BLaER1 (cell line): ENCODE results near the gene PBXIP1.

Experiments used
- H3K27ac ChIP-seq: shearing (Covaris generic); formaldehyde crosslinking; 2 replicates; pipeline ENCODE4 v1.8.1; 2022
- H3K27me3 ChIP-seq: shearing (Covaris generic); formaldehyde crosslinking; 2 replicates; pipeline ENCODE4 v1.8.1; 2022
- H3K36me3 ChIP-seq: shearing (Covaris generic); formaldehyde crosslinking; 2 replicates; pipeline ENCODE4 v1.8.1; 2022
- H3K4me1 ChIP-seq: shearing (Covaris generic); formaldehyde crosslinking; 2 replicates; pipeline ENCODE4 v1.8.1; 2022
- H3K4me2 ChIP-seq: shearing (Covaris generic); formaldehyde crosslinking; 2 replicates; pipeline ENCODE4 v1.8.1; 2022
- H3K4me3 ChIP-seq: shearing (Covaris generic); formaldehyde crosslinking; 2 replicates; pipeline ENCODE4 v1.8.1; 2022
- H3K9ac ChIP-seq: shearing (Covaris generic); formaldehyde crosslinking; 2 replicates; pipeline ENCODE4 v1.8.1; 2022
- H3K9me3 ChIP-seq: shearing (Covaris generic); formaldehyde crosslinking; 2 replicates; pipeline ENCODE4 v1.8.1; 2022
- H4K20me1 ChIP-seq: shearing (Covaris generic); formaldehyde crosslinking; 2 replicates; pipeline ENCODE4 v1.8.1; 2022
- Cebpa-rat ChIP-seq: shearing (Covaris generic); IDR thresholded peaks from 2 replicates; pipeline ENCODE4 v1.8.1; 2022

The PBXIP1 gene

GRCh38 chr1:154940213-154940560 lies 15.7 kb downstream of the PBXIP1 start:
- Histone ChIP-seq H3K4me1 (peaks cover 89% of the 10 kb centered on the region), H4K20me1 (peaks cover 4% of the 10 kb centered on the region; the same call in 1 of the 2 replicates), H3K27me3 (no peaks in the 10 kb centered on the region), H3K4me2 (peak overlapping the region; percentile 88), H3K4me3 (no peak overlapping the region), H3K9me3 (no peaks in the 10 kb centered on the region), H3K36me3 (peaks cover 7% of the 10 kb centered on the region), H3K9ac (no peak overlapping the region), H3K27ac (peak overlapping the region; percentile 86)
- no peak for TF ChIP-seq Cebpa-rat

GRCh38 chr1:154938604-154939399 lies 17.1 kb downstream of the PBXIP1 start:
- H3K4me3 ChIP-seq: no peak overlapping the region
- no peaks in the 10 kb centered on the region for H4K20me1 ChIP-seq
- no peaks in the 10 kb centered on the region for H3K9me3 ChIP-seq
- no peak for TF ChIP-seq Cebpa-rat
- peak overlapping the region; percentile 88 for H3K4me2 ChIP-seq
- peaks cover 83% of the 10 kb centered on the region for H3K4me1 ChIP-seq
- no peaks in the 10 kb centered on the region for H3K36me3 ChIP-seq
- peak overlapping the region; percentile 98 for H3K27ac ChIP-seq
- H3K9ac ChIP-seq: 0 out of 2 replicates have a peak overlapping the region, but pooled peaks have one; percentile 94
- no peaks in the 10 kb centered on the region for H3K27me3 ChIP-seq

- Histone ChIP-seq H4K20me1 (no peaks in the 10 kb centered on the region), H3K9ac (peak overlapping the region; percentile 94), H3K4me1 (peaks cover 75% of the 10 kb centered on the region), H3K9me3 (no peaks in the 10 kb centered on the region), H3K27ac (peak overlapping the region; percentile 98), H3K27me3 (no peaks in the 10 kb centered on the region), H3K4me3 (peak overlapping the region; percentile 76), H3K36me3 (no peaks in the 10 kb centered on the region), H3K4me2 (peak overlapping the region; percentile 88)
- no peak for TF ChIP-seq Cebpa-rat
Observed at GRCh38 chr1:154937988-154938386, 17.9 kb downstream of the PBXIP1 start.

GRCh38 chr1:154937085-154937987 lies 18.6 kb downstream of the PBXIP1 start:
- peak overlapping the region; percentile 88 for H3K4me2 ChIP-seq
- H4K20me1 ChIP-seq: no peaks in the 10 kb centered on the region
- H3K9ac ChIP-seq: peak overlapping the region; percentile 94
- H3K4me3 ChIP-seq: peak overlapping the region; percentile 76
- no peaks in the 10 kb centered on the region for H3K9me3 ChIP-seq
- H3K36me3 ChIP-seq: peaks cover 3% of the 10 kb centered on the region
- H3K4me1 ChIP-seq: peaks cover 68% of the 10 kb centered on the region
- H3K27me3 ChIP-seq: no peaks in the 10 kb centered on the region
- H3K27ac ChIP-seq: peak overlapping the region; percentile 98
- no peak for TF ChIP-seq Cebpa-rat

- H3K4me3 ChIP-seq: peak within 1 kb of the TSS; percentile 76
- no peaks in the 10 kb centered on the region for H3K27me3 ChIP-seq
- peak within 1 kb of the TSS; percentile 88 for H3K4me2 ChIP-seq
- H3K4me1 ChIP-seq: peaks cover 61% of the 10 kb centered on the region
- peak within 1 kb of the TSS; percentile 98 for H3K27ac ChIP-seq
- TF ChIP-seq Cebpa-rat: no peak
- no peaks in the 10 kb centered on the region for H3K9me3 ChIP-seq
- peaks cover 10% of the 10 kb centered on the region for H3K36me3 ChIP-seq
- H3K9ac ChIP-seq: peak within 1 kb of the TSS; percentile 94
- no peaks in the 10 kb centered on the region for H4K20me1 ChIP-seq
Observed at GRCh38 chr1:154936555-154937084, 19.3 kb downstream of the PBXIP1 start, which contains the start of gene PMVK. Gene PMVK, minus strand, starts transcription at chr1:154936719. Its CDS starts 34 bp downstream, at chr1:154936685.

GRCh38 chr1:154935749-154936554 lies 19.9 kb downstream of the PBXIP1 start:
- Histone ChIP-seq H3K4me3 (peak overlapping the region; percentile 76), H4K20me1 (no peaks in the 10 kb centered on the region), H3K4me1 (peaks cover 54% of the 10 kb centered on the region), H3K27ac (peak overlapping the region; percentile 98), H3K27me3 (no peaks in the 10 kb centered on the region), H3K9ac (peak overlapping the region; percentile 94), H3K36me3 (peaks cover 16% of the 10 kb centered on the region), H3K4me2 (peak overlapping the region; percentile 88), H3K9me3 (no peaks in the 10 kb centered on the region)
- no peak for TF ChIP-seq Cebpa-rat

- no peak overlapping the region for H3K9ac ChIP-seq
- H3K36me3 ChIP-seq: peaks cover 29% of the 10 kb centered on the region
- no peak overlapping the region for H3K4me2 ChIP-seq
- no peaks in the 10 kb centered on the region for H3K9me3 ChIP-seq
- peaks cover 39% of the 10 kb centered on the region for H3K4me1 ChIP-seq
- no peak overlapping the region for H3K27ac ChIP-seq
- no peaks in the 10 kb centered on the region for H3K27me3 ChIP-seq
- no peaks in the 10 kb centered on the region for H4K20me1 ChIP-seq
- H3K4me3 ChIP-seq: no peak overlapping the region
- TF ChIP-seq Cebpa-rat: no peak
Observed at GRCh38 chr1:154934358-154934948, 21.4 kb downstream of the PBXIP1 start.

- no peak for TF ChIP-seq Cebpa-rat
- H3K9me3 ChIP-seq: no peaks in the 10 kb centered on the region
- peaks cover 20% of the 10 kb centered on the region for H3K4me1 ChIP-seq
- H3K4me3 ChIP-seq: no peak overlapping the region
- no peak overlapping the region for H3K9ac ChIP-seq
- peaks cover 53% of the 10 kb centered on the region for H3K36me3 ChIP-seq
- H3K4me2 ChIP-seq: no peak overlapping the region
- H3K27ac ChIP-seq: no peak overlapping the region
- no peaks in the 10 kb centered on the region for H3K27me3 ChIP-seq
- no peaks in the 10 kb centered on the region for H4K20me1 ChIP-seq
Observed at GRCh38 chr1:154931940-154932487, 23.9 kb downstream of the PBXIP1 start.

GRCh38 chr1:154926201-154926600 lies 29.7 kb downstream of the PBXIP1 start:
- H3K9me3 ChIP-seq: no peaks in the 10 kb centered on the region
- H4K20me1 ChIP-seq: no peaks in the 10 kb centered on the region
- no peak overlapping the region for H3K27ac ChIP-seq
- no peaks in the 10 kb centered on the region for H3K27me3 ChIP-seq
- peaks cover 93% of the 10 kb centered on the region for H3K36me3 ChIP-seq
- no peak for TF ChIP-seq Cebpa-rat
- H3K4me2 ChIP-seq: peak overlapping the region; percentile 18
- H3K4me3 ChIP-seq: no peak overlapping the region
- H3K9ac ChIP-seq: no peak overlapping the region
- peaks cover 11% of the 10 kb centered on the region for H3K4me1 ChIP-seq
